GM12878 (cell line): ENCODE results near the gene C10orf105. TPM values are rescaled to one million over a fixed set of nuclear protein-coding genes. Genes with fewer than 3 reads are reported as not detected.

Experiments
- ATAC-seq: fragments of 200-7000 bp; cut with Tn5 transposase; 3 replicates; pipeline ENCODE4 v1.9.1; 2020; ENCODE audit warnings: mild to moderate bottlenecking, moderate library complexity
- BruUV-seq: library from RNA; stranded (reverse); fragments of 400-500 nt; replicated peaks from 2 replicates; lab custom pipeline; 2021; lab: Mats Ljungman, UMichigan
- CTCF ChIA-PET: fragments of 300-600 bp; sonication (Branson Sonifier 250); formaldehyde crosslinking; extraction: SDS; loops from one replicate; lab custom pipeline; 2021; ENCODE audit warnings: inconsistent platforms; lab: Yijun Ruan, JAX
- POLR2A ChIA-PET: fragments of 350-600 bp; formaldehyde crosslinking; extraction: SDS; loops from one replicate; lab custom pipeline; 2021; ENCODE audit warnings: inconsistent platforms; lab: Charles Lee
- RAD21 ChIA-PET: fragments of 300-600 bp; sonication (Branson Sonifier 250); formaldehyde crosslinking; loops from one replicate; lab custom pipeline; 2023; ENCODE audit warnings: antibody characterized with exemption; ENCODE audit not compliant: unreplicated experiment; lab: Charles Lee
- SMC1A ChIA-PET: fragments of 300-600 bp; sonication (Branson Sonifier 250); formaldehyde crosslinking; loops from one replicate; lab custom pipeline; 2023; ENCODE audit not compliant: unreplicated experiment, uncharacterized antibody; lab: Charles Lee
- DNase-seq: peaks from one replicate; pipeline ENCODE4 v3.0.0-alpha.2; 2011; ENCODE audit warnings: low read depth, low spot score
- FAIRE-seq: peaks from 3 replicates; lab custom pipeline; 2011; peaks lifted over from hg19 to GRCh38; lab: Jason Lieb, UNC
- H2AFZ ChIP-seq: 2 replicates; pipeline ENCODE4 v1.6.0; 2011; ENCODE audit warnings: low read depth, low read length, control low read depth; ENCODE audit not compliant: control insufficient read depth
- H3K27ac ChIP-seq: 2 replicates; pipeline ENCODE4 v1.5.1; 2011; ENCODE audit warnings: control low read depth; ENCODE audit not compliant: control insufficient read depth, insufficient read depth
- H3K27me3 ChIP-seq, 2 experiments: replicated peaks in 1 of 2; 2 replicates each; pipeline versions ENCODE4 v1.6.0 to v1.6.1; 2011; ENCODE audit warnings: low read length in 1 of 2; ENCODE audit not compliant: control insufficient read depth in 2 of 2, insufficient read depth in 2 of 2
- H3K36me3 ChIP-seq, 2 experiments: 2 replicates each; pipeline ENCODE4 v1.5.1; 2011; ENCODE audit warnings: low read length in 1 of 2; ENCODE audit not compliant: control insufficient read depth in 2 of 2, insufficient read depth in 2 of 2
- H3K4me1 ChIP-seq: 2 replicates; pipeline ENCODE4 v1.6.1; 2011; ENCODE audit warnings: mild to moderate bottlenecking, low read length, moderate library complexity, mixed read lengths; ENCODE audit not compliant: control insufficient read depth, insufficient read depth
- H3K4me2 ChIP-seq: 2 replicates; pipeline ENCODE4 v1.6.0; 2011; ENCODE audit warnings: control low read depth; ENCODE audit not compliant: control insufficient read depth, insufficient read depth
- H3K4me3 ChIP-seq: fragments of 200-600 bp; sonication (generic); 2 replicates; pipeline ENCODE4 v1.5.1; 2016
- H3K79me2 ChIP-seq: 2 replicates; pipeline ENCODE4 v1.6.0; 2011; ENCODE audit warnings: low read length; ENCODE audit not compliant: control insufficient read depth, insufficient read depth
- H3K9ac ChIP-seq: 2 replicates; pipeline ENCODE4 v1.8.0; 2011; ENCODE audit warnings: low read length, control low read depth, mixed read lengths; ENCODE audit not compliant: control insufficient read depth, insufficient read depth
- H3K9me3 ChIP-seq: replicated peaks from 3 replicates; pipeline ENCODE4 v1.5.1; 2011; ENCODE audit warnings: mild to moderate bottlenecking, low read length; ENCODE audit not compliant: control insufficient read depth, insufficient read depth
- H4K20me1 ChIP-seq: 2 replicates; pipeline ENCODE4 v1.6.0; 2011; ENCODE audit not compliant: control insufficient read depth, insufficient read depth
- ASH2L ChIP-seq: fragments of 300-600, 200-600 bp; sonication (generic); IDR thresholded peaks from 2 replicates; pipeline ENCODE4 v1.6.1; 2017; ENCODE audit warnings: low read depth, mild to moderate bottlenecking, borderline replicate concordance
- BHLHE40 ChIP-seq, 2 experiments: fragments of 450-650 bp in 1 of 2; IDR thresholded peaks; 2 replicates each; pipeline ENCODE4 v1.6.1; 2011 to 2017; ENCODE audit warnings: low read depth in 2 of 2, borderline replicate concordance in 1 of 2, improper control_type of control experiment in 1 of 2, low read length in 1 of 2, mild to moderate bottlenecking in 1 of 2
- CHD2 ChIP-seq: IDR thresholded peaks from 2 replicates; pipeline ENCODE4 v1.6.1; 2011; ENCODE audit warnings: low read depth, low read length, improper control_type of control experiment, borderline replicate concordance
- EGR1 ChIP-seq, 2 experiments: IDR thresholded peaks; 1 replicate in 1 of 2; 2 replicates in 1 of 2; pipeline ENCODE4 v1.6.1; 2011 to 2012; ENCODE audit warnings: low read depth in 2 of 2, low read length in 2 of 2, borderline replicate concordance in 1 of 2, mild to moderate bottlenecking in 1 of 2, moderate library complexity in 1 of 2
- FOXM1 ChIP-seq: IDR thresholded peaks from 2 replicates; pipeline ENCODE4 v1.6.1; 2012; ENCODE audit warnings: low read depth, mild to moderate bottlenecking, inconsistent platforms, low read length, moderate library complexity
- GABPA ChIP-seq: IDR thresholded peaks from 2 replicates; pipeline ENCODE4 v1.6.1; 2014; ENCODE audit warnings: antibody characterized with exemption, low read depth, mild to moderate bottlenecking, inconsistent platforms
- GATAD2B ChIP-seq: fragments of 450-650 bp; conservative IDR thresholded peaks from 2 replicates; pipeline ENCODE4 v1.6.1; 2017; ENCODE audit warnings: low read depth, mild to moderate bottlenecking, moderate library complexity
- IKZF2 ChIP-seq, 2 experiments: fragments of 450-650 bp; IDR thresholded peaks; 2 replicates each; pipeline ENCODE4 v1.6.1; 2017; ENCODE audit warnings: mild to moderate bottlenecking in 2 of 2, moderate library complexity in 2 of 2
- MEF2B ChIP-seq: fragments of 450-650 bp; IDR thresholded peaks from 2 replicates; pipeline ENCODE4 v1.6.1; 2018; ENCODE audit warnings: mild to moderate bottlenecking, moderate library complexity; ENCODE audit not compliant: partially characterized antibody, poor library complexity, severe bottlenecking
- MXI1 ChIP-seq: fragments of 150-350 bp; IDR thresholded peaks from 2 replicates; pipeline ENCODE4 v1.6.1; 2011; ENCODE audit warnings: low read depth, mild to moderate bottlenecking, inconsistent platforms, low read length, improper control_type of control experiment
- NRF1 ChIP-seq: conservative IDR thresholded peaks from 2 replicates; pipeline ENCODE4 v1.6.1; 2011; ENCODE audit warnings: mild to moderate bottlenecking, low read depth, low read length, improper control_type of control experiment
- POLR2A ChIP-seq: IDR thresholded peaks from 2 replicates; pipeline ENCODE4 v1.6.1; 2011; ENCODE audit warnings: low read depth, mild to moderate bottlenecking, low read length
- RELA ChIP-seq: fragments of 450-650 bp; IDR thresholded peaks from 2 replicates; pipeline ENCODE4 v1.8.0; 2014; ENCODE audit warnings: borderline replicate concordance; ENCODE audit not compliant: partially characterized antibody
- SREBF2 ChIP-seq: IDR thresholded peaks from 2 replicates; pipeline ENCODE4 v1.6.1; 2012; ENCODE audit warnings: mild to moderate bottlenecking, low read length
- TCF12 ChIP-seq: IDR thresholded peaks from 2 replicates; pipeline ENCODE4 v1.6.1; 2011; ENCODE audit warnings: low read depth, mild to moderate bottlenecking, low read length
- TCF7 ChIP-seq: IDR thresholded peaks from 2 replicates; pipeline ENCODE4 v1.6.1; 2014; ENCODE audit warnings: antibody characterized with exemption, borderline replicate concordance
- ZNF24 ChIP-seq: fragments of 450-650 bp; IDR thresholded peaks from 2 replicates; pipeline ENCODE4 v1.6.1; 2017; ENCODE audit warnings: antibody characterized with exemption, mild to moderate bottlenecking
- WGBS: methylation state at CpG from one replicate; pipeline ENCODE4 v1.1.6; 2016; ENCODE audit warnings: low lambda C conversion rate; ENCODE audit not compliant: insufficient replicate concordance, insufficient coverage; ENCODE audit errors: missing lambda C conversion rate; 5-methylcytosine and 5-hydroxymethylcytosine counted together
- in situ Hi-C: fragments of 300-500 bp; cut with MboI; formaldehyde crosslinking; loops from 9 replicates; pipeline ENCODE4 v1.14.3; 2018; ENCODE audit warnings: mixed read lengths
- intact Hi-C: fragments of 100-400 bp; cut with micrococcal nuclease; formaldehyde crosslinking; loops from one replicate; pipeline ENCODE4 v1.14.2; 2022; ENCODE audit not compliant: unreplicated experiment
- polyA plus RNA-seq, 11 experiments: library from polyadenylated mRNA; depleted of rRNA in 4 of 11; unstranded in 6 of 11; stranded (reverse) in 5 of 11; fragments of >200 nt; fragmentation: Nextera tagmentation in 4 of 11; fragmentation: Illumina TruSeq in 1 of 11; extraction: Ambion mirVana in 4 of 11; extraction: Trizol in 1 of 11; gene quantifications; 1 replicate in 1 of 11; 2 replicates in 10 of 11; pipeline versions ENCODE4 v1.2.1 to v1.2.3, GENCODE V29; 2011 to 2016; ENCODE audit warnings: inconsistent platforms in 2 of 11, missing spikeins in 2 of 11, low read depth in 1 of 11
- total RNA-seq, 4 experiments: library from RNA; depleted of rRNA in 3 of 4; stranded (reverse); fragments of >200 nt in 3 of 4; fragmentation: Illumina TruSeq in 1 of 4; extraction: Trizol in 1 of 4; gene quantifications; 2 replicates each; pipeline versions ENCODE4 v1.2.1 to v1.2.3, GENCODE V29; 2013 to 2021
- TF ChIP-seq, protein P1 (sequence below): fragments of 450-650 bp; formaldehyde crosslinking; IDR thresholded peaks from 2 replicates; pipeline ENCODE4 v1.5.0; 2022; ENCODE audit warnings: mild to moderate bottlenecking, missing genetic modification characterization
- TF ChIP-seq, protein P2 (sequence below), 3 experiments: IDR thresholded peaks in 2 of 3; conservative IDR thresholded peaks in 1 of 3; 2 replicates each; pipeline ENCODE4 v1.5.1; 2011; ENCODE audit warnings: low read depth in 3 of 3, low read length in 3 of 3, mild to moderate bottlenecking in 3 of 3, control low read depth in 2 of 3, moderate library complexity in 2 of 3, inconsistent platforms in 1 of 3, mixed read lengths in 1 of 3; ENCODE audit not compliant: control insufficient read depth in 2 of 3, insufficient read depth in 1 of 3; ENCODE audit errors: extremely low read depth in 1 of 3
- TF ChIP-seq, protein P3 (sequence below): IDR thresholded peaks from 2 replicates; pipeline ENCODE4 v1.6.1; 2011; ENCODE audit warnings: low read depth, mild to moderate bottlenecking, low read length, moderate library complexity, borderline replicate concordance; ENCODE audit errors: extremely low read depth

Gene C10orf105
- total and polyA plus RNA-seq, 10 of the 15 experiments (the other 5 are each of a cell fraction or from before 2014, with no cell fraction given), result 0.04 to 0.06 (median 0.05) TPM; not detected in 7

DNA sequence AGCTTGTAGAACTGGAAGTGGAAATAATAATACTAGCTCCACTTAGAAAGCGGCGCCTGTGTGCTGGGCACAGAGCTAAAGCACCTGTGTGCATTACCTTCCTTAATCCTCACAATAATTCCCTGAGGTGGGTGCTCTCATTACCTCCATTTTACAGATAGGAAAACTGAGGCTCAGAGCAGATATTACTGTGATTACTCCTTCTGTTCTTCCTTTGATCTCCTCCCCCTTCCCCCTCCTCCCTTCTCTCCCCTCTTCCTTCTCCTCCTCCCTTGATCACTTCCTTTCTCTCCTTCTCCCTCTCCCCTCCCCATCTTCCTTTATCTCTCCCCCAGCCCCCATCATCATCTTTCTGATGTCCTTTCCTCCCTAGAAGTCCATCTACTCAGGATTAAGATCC is 55.0 kb downstream of the C10orf105 start:
- BruUV-seq, result no TSS peak
- RAD21 ChIA-PET, result interaction anchor here (0.9 to 1.7 kb wide), 6 partner anchors 24 to 44 kb away, joined by 3 to 8 read pairs (median 4); no protein-coding TSS in a partner anchor
- intact Hi-C loops (no loop called here), in situ Hi-C loops (no loop called here)
- Histone ChIP-seq H3K79me2 (no peaks in the 10 kb centered on the region), H3K4me1 (peaks cover 17% of the 10 kb centered on the region), H3K4me2 (no peak overlapping the region), H3K9me3 (no peaks in the 10 kb centered on the region), H3K9ac (no peak overlapping the region), H3K27ac (no peak overlapping the region), H3K36me3 (no peaks in the 10 kb centered on the region), H2AFZ (no peak overlapping the region), H4K20me1 (no peaks in the 10 kb centered on the region), H3K4me3 (no peak overlapping the region), H3K27me3 (no peaks in the 10 kb centered on the region; a peak in 1 of 4 replicates)
- POLR2A ChIA-PET, result interaction anchor here (1.2 to 1.8 kb wide), 4 partner anchors 30 to 147 kb away, joined by 4 to 5 read pairs (median 4); no protein-coding TSS in a partner anchor
- DNase-seq (no peak), ATAC-seq (no peak), FAIRE-seq (no peak)
- TF ChIP-seq BHLHE40 (IDR thresholded peaks at IDR 0.05; ENCODE audit: borderline replicate concordance in 1 of 2, low read depth in 2 of 2, low read length in 1 of 2), result no peak
- TF ChIP-seq NRF1, result no peak
- no peak for TF ChIP-seq ASH2L
- TF ChIP-seq MEF2B, result no peak
- TF ChIP-seq FOXM1, result no peak
- no peak for TF ChIP-seq TCF12
- no peak for TF ChIP-seq EGR1 (IDR thresholded peaks at IDR 0.05; ENCODE audit: borderline replicate concordance in 1 of 2, low read depth in 2 of 2, low read length in 2 of 2)
- no peak for TF ChIP-seq POLR2A
- TF ChIP-seq MXI1, result no peak
- no peak for TF ChIP-seq CHD2
- no peak for TF ChIP-seq GATAD2B
- TF ChIP-seq TCF7, result no peak
- TF ChIP-seq SREBF2, result no peak
- no peak for TF ChIP-seq ZNF24
- no peak for TF ChIP-seq RELA
- TF ChIP-seq, protein P1, sequence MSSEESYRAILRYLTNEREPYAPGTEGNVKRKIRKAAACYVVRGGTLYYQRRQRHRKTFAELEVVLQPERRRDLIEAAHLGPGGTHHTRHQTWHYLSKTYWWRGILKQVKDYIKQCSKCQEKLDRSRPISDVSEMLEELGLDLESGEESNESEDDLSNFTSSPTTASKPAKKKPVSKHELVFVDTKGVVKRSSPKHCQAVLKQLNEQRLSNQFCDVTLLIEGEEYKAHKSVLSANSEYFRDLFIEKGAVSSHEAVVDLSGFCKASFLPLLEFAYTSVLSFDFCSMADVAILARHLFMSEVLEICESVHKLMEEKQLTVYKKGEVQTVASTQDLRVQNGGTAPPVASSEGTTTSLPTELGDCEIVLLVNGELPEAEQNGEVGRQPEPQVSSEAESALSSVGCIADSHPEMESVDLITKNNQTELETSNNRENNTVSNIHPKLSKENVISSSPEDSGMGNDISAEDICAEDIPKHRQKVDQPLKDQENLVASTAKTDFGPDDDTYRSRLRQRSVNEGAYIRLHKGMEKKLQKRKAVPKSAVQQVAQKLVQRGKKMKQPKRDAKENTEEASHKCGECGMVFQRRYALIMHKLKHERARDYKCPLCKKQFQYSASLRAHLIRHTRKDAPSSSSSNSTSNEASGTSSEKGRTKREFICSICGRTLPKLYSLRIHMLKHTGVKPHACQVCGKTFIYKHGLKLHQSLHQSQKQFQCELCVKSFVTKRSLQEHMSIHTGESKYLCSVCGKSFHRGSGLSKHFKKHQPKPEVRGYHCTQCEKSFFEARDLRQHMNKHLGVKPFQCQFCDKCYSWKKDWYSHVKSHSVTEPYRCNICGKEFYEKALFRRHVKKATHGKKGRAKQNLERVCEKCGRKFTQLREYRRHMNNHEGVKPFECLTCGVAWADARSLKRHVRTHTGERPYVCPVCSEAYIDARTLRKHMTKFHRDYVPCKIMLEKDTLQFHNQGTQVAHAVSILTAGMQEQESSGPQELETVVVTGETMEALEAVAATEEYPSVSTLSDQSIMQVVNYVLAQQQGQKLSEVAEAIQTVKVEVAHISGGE, result no peak
- TF ChIP-seq, protein P2, sequence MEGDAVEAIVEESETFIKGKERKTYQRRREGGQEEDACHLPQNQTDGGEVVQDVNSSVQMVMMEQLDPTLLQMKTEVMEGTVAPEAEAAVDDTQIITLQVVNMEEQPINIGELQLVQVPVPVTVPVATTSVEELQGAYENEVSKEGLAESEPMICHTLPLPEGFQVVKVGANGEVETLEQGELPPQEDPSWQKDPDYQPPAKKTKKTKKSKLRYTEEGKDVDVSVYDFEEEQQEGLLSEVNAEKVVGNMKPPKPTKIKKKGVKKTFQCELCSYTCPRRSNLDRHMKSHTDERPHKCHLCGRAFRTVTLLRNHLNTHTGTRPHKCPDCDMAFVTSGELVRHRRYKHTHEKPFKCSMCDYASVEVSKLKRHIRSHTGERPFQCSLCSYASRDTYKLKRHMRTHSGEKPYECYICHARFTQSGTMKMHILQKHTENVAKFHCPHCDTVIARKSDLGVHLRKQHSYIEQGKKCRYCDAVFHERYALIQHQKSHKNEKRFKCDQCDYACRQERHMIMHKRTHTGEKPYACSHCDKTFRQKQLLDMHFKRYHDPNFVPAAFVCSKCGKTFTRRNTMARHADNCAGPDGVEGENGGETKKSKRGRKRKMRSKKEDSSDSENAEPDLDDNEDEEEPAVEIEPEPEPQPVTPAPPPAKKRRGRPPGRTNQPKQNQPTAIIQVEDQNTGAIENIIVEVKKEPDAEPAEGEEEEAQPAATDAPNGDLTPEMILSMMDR (IDR thresholded peaks at IDR 0.05 in 2 of 3, conservative IDR thresholded peaks at IDR 0.05 in 1 of 3; ENCODE audit: control insufficient read depth in 2 of 3, extremely low read depth in 1 of 3, insufficient read depth in 1 of 3, low read depth in 3 of 3, low read length in 3 of 3), result no peak
- TF ChIP-seq IKZF2 (IDR thresholded peaks at IDR 0.05), result no peak
- TF ChIP-seq, protein P3, sequence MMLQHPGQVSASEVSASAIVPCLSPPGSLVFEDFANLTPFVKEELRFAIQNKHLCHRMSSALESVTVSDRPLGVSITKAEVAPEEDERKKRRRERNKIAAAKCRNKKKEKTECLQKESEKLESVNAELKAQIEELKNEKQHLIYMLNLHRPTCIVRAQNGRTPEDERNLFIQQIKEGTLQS, result no peak
- no peak for TF ChIP-seq GABPA
- CTCF ChIA-PET, result interaction anchor here (0.7 to 3.3 kb wide), 9 partner anchors 11 to 352 kb away, joined by 3 to 47 read pairs (median 5); partner anchors contain the start of gene VSIR
- 33% methylated on average over 2 of the region's 2 CpGs for WGBS
- SMC1A ChIA-PET, result interaction anchor here (0.9 to 1.6 kb wide), 9 partner anchors 9 to 107 kb away, joined by 3 to 12 read pairs (median 4); no protein-coding TSS in a partner anchor
